GM12801 (cell line): Measurements from ENCODE around the gene CHST3.

Experiments used
- TF ChIP-seq, protein P1 (sequence below): IDR thresholded peaks from one replicate; pipeline ENCODE4 v1.5.1; 2011; ENCODE audit warnings: control low read depth; ENCODE audit not compliant: insufficient read length; ENCODE audit errors: extremely low read depth

The CHST3 gene

DNA sequence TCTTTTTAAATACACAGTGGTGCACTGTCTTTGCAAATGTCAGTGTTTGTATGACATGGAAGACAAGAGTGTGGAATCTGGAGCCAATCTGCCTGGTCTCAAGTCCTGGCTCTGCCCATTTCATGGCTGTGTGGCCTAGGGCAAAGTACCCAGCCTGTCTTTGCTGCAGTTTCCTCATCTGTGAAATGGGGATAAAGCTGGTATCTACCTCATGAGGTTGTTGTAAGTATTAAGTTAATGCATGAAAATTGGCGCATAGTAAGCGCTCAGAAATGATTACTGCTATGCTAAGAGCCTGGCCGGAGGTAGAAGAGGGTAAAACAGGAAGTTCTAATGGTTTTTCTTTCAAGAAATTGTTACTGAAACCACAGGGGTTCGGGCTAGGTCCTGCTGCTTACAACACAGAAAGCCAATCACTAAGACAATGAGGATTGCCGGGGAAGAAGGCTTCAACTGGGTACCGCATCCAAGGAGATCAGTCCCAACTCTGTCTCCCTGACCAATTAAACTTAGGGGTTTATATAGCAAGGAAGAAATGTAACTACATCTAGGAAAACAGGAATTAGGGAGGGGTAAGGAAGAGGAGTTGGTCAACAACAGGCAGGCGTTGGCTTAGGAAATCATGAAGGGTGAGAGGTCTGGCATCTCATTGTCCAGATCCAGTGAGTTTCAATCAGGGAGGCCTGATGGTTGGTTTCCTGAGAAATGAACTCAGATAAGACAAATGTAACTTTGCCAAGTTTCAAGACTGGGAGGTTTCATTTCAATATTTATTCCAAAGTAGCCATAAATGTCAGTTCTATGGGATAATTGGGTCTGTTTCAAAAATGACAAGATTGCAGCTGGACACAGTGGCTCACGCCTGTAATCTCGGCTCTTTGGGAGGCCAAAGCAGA, 57.0 kb downstream of the CHST3 start:
- TF ChIP-seq, protein P1, sequence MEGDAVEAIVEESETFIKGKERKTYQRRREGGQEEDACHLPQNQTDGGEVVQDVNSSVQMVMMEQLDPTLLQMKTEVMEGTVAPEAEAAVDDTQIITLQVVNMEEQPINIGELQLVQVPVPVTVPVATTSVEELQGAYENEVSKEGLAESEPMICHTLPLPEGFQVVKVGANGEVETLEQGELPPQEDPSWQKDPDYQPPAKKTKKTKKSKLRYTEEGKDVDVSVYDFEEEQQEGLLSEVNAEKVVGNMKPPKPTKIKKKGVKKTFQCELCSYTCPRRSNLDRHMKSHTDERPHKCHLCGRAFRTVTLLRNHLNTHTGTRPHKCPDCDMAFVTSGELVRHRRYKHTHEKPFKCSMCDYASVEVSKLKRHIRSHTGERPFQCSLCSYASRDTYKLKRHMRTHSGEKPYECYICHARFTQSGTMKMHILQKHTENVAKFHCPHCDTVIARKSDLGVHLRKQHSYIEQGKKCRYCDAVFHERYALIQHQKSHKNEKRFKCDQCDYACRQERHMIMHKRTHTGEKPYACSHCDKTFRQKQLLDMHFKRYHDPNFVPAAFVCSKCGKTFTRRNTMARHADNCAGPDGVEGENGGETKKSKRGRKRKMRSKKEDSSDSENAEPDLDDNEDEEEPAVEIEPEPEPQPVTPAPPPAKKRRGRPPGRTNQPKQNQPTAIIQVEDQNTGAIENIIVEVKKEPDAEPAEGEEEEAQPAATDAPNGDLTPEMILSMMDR: no peak

DNA sequence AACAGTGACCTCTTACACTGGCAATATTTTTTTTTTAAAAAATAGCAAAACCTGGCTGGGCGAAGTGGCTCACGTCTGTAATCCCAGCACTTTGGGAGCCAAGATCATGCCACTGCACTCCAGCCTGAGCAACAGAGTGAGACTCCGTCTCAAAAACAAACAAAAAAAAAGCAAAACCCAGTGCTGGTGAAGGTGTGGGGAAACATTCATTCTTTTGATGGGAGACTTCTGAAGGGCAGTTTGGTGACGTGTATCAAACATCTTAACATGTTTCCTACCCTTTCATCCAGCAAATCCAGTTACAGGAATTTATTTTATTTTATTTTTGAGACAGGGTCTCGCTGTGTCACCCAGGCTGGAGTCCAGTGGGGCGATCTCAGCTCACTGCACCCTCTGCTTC, 58.0 kb downstream of the CHST3 start:
- TF ChIP-seq, protein P1: no peak

DNA sequence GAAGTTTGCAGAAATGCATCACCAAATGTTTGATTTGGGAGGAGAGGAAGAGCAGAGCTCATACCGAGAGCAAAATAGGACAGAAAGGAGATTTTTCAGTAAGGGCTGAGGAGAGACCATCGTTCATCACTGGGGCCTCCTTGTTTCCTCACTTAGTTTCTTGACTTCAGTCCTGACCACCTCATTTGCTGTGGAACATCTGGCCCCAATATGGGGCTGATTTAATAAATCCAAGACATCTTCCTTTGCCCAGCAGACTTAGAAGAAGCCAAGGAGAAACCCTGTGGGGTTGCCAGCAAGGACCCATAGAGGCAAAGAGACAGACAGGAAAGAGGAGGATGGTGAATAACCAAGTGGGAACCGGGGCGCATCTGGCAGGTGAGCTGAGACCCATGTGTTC, 60.4 kb downstream of the CHST3 start:
- TF ChIP-seq, protein P1: no peak

DNA sequence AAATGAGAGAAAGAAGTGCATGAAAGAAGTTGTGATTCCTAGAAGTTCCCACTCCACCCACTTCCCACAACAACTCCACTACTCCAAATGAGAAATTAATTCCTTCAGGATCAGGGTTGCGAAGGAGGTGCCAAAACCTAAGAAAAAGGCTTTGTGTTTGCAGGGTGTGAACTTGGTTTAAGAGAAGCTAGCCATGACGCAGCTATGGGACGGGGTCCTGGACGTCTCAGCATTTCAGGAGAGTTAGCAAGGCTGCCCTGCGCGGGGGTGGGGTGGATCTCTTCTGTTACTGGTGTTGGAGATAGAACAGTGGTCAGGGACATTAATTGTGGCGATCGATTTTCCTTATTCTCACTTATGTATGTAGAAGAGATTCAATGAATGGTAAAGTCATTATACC, 61.2 kb downstream of the CHST3 start:
- TF ChIP-seq, protein P1: no peak

DNA sequence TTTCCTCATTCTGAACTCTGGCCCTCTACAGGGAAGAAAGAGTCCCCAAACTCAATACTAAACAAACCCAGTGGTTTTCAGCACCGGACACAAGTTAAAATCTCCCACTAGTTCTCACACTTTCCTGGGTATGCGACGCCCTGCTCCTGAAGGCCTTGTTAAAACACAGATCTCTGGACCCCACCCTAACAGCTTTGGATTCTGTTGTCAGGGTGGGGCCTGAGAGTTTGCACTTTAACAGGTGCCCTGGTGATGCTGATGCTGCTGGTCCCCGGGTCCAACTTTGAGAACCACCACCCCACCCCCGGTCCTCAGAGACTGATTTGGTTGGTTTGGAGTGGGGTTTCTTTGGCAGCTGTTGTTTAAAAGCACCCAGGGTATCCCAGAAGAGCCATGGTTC, 61.6 kb downstream of the CHST3 start:
- TF ChIP-seq, protein P1: no peak

DNA sequence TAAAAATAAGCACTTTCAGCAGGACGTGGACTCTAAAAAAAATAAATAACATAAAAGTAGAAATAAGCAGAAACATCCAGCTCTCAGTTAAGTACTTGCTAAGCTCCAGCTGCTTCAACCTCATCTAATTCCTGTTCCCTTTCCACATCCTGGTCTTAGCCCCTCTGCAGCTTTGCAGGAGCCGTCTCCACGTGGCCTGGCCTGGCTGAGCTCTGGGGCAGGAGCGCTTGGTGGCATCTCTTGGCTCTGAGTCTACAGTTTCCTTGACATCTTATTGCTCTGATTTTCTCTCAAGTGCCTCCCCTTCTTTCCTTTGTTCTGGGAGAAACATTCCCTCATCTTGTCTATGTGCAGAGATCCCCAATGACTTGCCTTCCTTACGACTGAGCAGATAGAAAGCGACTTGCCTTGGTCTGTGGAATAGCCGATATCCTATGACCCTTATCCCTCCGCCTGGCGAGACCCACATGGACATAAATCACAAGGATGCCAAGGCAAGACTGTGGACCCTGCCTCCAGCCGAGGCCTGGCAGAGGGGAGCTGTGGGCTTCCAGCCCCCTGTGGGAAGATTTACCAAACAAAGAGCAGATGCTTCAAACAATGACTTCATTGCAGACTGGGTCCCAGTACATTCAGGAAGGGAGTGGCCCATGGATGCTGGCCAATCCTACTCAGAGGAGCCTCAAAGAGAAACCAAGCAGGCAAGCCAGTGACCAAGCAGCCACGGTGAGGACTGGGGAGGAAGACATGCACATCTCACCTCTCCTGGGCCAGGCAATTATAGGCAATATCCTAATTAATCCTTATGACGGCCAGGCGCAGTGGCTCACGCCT, 62.3 kb downstream of the CHST3 start:
- TF ChIP-seq, protein P1: no peak

DNA sequence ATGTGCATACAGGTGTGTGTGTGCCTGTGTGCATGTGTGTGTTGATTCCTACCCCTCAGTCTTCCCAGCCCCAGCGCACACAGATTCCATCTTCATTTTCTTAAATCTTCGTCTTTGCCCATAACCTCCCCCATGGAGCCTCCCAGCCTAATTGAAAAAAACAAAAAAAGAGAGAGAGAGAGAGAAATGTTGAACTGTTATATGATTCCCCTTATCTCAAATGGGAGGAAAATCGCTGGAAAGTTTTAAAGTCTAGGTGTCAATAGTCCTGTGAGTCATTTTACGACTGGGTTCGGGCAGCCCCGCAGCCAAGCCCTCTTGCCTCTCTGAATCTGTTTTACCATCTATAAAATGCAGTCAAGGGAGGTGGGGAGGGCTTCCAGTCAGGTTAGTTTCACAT, 63.3 kb downstream of the CHST3 start:
- TF ChIP-seq, protein P1: no peak
